ACC112 (cell line): ENCODE results near the gene AMOTL2.

Source experiments
- H2AFZ ChIP-seq: fragments of 200-600 bp; sonication (generic); one replicate; pipeline ENCODE4 v1.6.0; 2017; ENCODE audit warnings: antibody characterized with exemption, low read length; ENCODE audit not compliant: unreplicated experiment
- H3K27ac ChIP-seq: fragments of 200-600 bp; sonication (generic); 2 replicates; pipeline ENCODE4 v1.5.1; 2014; ENCODE audit warnings: low read depth, mild to moderate bottlenecking, antibody characterized with exemption, low read length, moderate library complexity
- H3K27me3 ChIP-seq: fragments of 200-600 bp; sonication (generic); 2 replicates; pipeline ENCODE4 v1.6.1; 2014; ENCODE audit warnings: mild to moderate bottlenecking, antibody characterized with exemption, low read length, moderate library complexity, mixed read lengths; ENCODE audit not compliant: insufficient read depth
- H3K36me3 ChIP-seq: fragments of 200-600 bp; sonication (generic); 2 replicates; pipeline ENCODE4 v1.6.1; 2016; ENCODE audit warnings: mild to moderate bottlenecking, antibody characterized with exemption, low read length, moderate library complexity, mixed read lengths; ENCODE audit not compliant: insufficient read depth
- H3K4me1 ChIP-seq: fragments of 200-600 bp; sonication (generic); one replicate; pipeline ENCODE4 v1.6.1; 2016; ENCODE audit warnings: low read length, mixed read lengths; ENCODE audit not compliant: insufficient read depth, unreplicated experiment, control insufficient read depth
- H3K4me3 ChIP-seq: fragments of 200-600 bp; sonication (generic); 2 replicates; pipeline ENCODE4 v1.5.1; 2014; ENCODE audit warnings: mild to moderate bottlenecking, low read depth, low read length
- H3K79me2 ChIP-seq: fragments of 200-600 bp; sonication (generic); one replicate; pipeline ENCODE4 v1.6.0; 2016; ENCODE audit warnings: low read length; ENCODE audit not compliant: control insufficient read depth, unreplicated experiment, insufficient read depth

Gene AMOTL2

DNA sequence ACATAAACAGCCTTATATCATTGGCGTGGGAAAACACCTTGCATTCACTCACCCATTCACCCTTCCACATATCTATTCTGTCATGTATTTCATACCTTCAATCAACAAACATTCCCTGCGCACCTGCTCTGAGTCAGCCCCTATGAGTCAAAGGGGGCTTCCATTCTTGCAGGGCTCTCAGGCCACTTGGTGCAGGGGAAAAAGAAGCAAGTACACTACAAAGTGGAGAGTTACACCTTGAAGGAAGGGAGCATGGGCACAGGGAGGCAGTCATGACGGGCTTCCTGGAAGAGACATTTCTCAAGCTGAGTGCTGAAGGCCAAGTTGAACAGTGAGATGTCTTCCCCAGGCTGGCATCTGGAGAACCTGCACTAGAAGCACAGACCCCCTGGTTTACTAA is 4.6 kb upstream of the AMOTL2 start:
- Histone ChIP-seq H3K27me3 (no peaks in the 10 kb centered on the region), H3K4me3 (no peak overlapping the region), H3K36me3 (no peaks in the 10 kb centered on the region), H3K4me1 (peaks cover 20% of the 10 kb centered on the region), H2AFZ (no peak overlapping the region), H3K27ac (no peak overlapping the region), H3K79me2 (peaks cover 8% of the 10 kb centered on the region)

DNA sequence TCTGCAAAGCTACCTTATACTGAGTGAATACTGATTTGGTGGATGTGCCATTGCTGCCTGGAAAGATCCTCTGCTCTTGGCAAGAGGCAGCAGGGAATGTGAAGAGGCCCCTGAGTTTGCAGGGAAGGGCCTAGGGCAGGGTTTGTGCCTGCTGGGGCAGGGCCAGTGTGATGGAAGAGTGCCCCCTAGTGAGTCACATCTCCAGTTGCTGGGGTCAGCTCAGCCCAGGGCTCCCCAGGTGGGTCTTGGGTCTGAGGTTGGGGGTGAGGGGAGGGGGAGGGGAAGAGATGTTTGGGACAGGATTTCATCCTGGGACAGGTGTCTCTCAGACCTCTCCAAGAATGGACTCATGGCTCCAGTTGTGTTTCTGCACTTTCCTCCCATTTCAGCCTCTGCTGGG is 4.1 kb upstream of the AMOTL2 start:
- H3K4me3 ChIP-seq: no peak overlapping the region
- peaks cover 2% of the 10 kb centered on the region; the same call in 1 of the 2 replicates for H3K36me3 ChIP-seq
- peaks cover 13% of the 10 kb centered on the region for H3K79me2 ChIP-seq
- H3K27me3 ChIP-seq: no peaks in the 10 kb centered on the region
- peaks cover 20% of the 10 kb centered on the region for H3K4me1 ChIP-seq
- H2AFZ ChIP-seq: no peak overlapping the region
- H3K27ac ChIP-seq: no peak overlapping the region

DNA sequence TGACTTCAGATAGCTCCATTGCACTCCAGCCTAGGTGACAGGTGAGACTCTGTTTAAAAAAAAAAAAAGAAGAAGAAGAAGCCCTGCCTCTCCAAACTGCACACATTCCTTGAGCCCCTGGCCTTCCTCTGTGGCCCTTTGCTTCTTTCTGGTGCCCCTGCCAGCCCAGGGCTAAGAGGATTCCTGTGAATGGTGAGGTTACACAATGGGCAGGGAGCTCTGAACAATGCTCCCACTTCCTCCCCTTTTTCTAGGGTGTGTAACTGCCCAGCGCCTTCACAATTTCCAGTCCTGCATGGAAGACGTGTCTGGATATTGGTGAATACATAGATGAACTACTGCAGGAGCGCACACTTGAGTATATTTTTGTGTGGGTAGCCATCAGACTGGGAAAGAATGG is 3.6 kb upstream of the AMOTL2 start:
- H3K27ac ChIP-seq: no peak overlapping the region
- H3K36me3 ChIP-seq: peaks cover 3% of the 10 kb centered on the region; the same call in 1 of the 2 replicates
- H3K4me3 ChIP-seq: no peak overlapping the region
- H3K27me3 ChIP-seq: no peaks in the 10 kb centered on the region
- no peak overlapping the region for H2AFZ ChIP-seq
- H3K4me1 ChIP-seq: peaks cover 20% of the 10 kb centered on the region
- H3K79me2 ChIP-seq: peaks cover 18% of the 10 kb centered on the region

DNA sequence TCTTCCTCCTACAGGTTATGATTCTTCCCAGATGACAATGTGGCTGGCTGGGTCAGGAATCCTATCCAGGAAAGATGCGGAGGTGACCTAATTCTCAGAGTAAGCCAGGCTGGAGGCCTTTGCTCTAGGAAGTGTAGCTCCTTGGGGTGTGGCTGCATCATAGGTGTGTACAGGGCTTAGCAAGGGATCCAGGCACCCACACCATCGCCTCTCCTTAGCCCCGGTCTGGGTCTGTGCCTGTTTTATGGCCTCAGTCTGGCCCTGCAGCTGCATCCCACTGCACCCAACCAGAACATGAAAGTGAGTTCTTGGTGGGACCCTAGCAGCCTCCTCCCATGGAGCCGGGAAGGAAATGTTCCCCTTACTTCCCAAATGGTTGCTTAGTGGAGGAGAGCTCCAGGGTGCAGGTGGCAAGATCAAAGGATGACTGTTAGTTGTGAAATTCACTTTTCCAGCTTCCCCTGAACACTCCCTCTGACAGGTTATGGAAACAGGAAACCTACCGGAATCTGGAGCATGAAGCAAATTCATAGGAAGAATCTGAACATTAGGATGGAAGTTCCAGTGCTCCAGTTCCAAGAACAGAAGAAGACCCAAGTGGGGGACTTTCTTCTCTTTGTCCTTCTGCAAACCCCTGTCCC is 2.7 kb upstream of the AMOTL2 start:
- H3K36me3 ChIP-seq: peaks cover 3% of the 10 kb centered on the region; the same call in 1 of the 2 replicates
- H2AFZ ChIP-seq: no peak overlapping the region
- peaks cover 24% of the 10 kb centered on the region for H3K4me1 ChIP-seq
- H3K27ac ChIP-seq: no peak overlapping the region
- no peaks in the 10 kb centered on the region for H3K27me3 ChIP-seq
- H3K4me3 ChIP-seq: no peak overlapping the region
- H3K79me2 ChIP-seq: peaks cover 28% of the 10 kb centered on the region

- no peak overlapping the region for H3K4me3 ChIP-seq
- H2AFZ ChIP-seq: no peak overlapping the region
- H3K36me3 ChIP-seq: peaks cover 7% of the 10 kb centered on the region; the same call in 1 of the 2 replicates
- H3K27ac ChIP-seq: no peak overlapping the region
- peaks cover 33% of the 10 kb centered on the region for H3K79me2 ChIP-seq
- peaks cover 28% of the 10 kb centered on the region for H3K4me1 ChIP-seq
- no peaks in the 10 kb centered on the region for H3K27me3 ChIP-seq
These were observed 2.1 kb upstream of the AMOTL2 start for GRCh38 chr3:134376385-134376765.

- Histone ChIP-seq H3K4me3 (no peak overlapping the region), H3K79me2 (peaks cover 39% of the 10 kb centered on the region), H3K27me3 (no peaks in the 10 kb centered on the region), H3K4me1 (peaks cover 30% of the 10 kb centered on the region), H3K27ac (no peak overlapping the region), H3K36me3 (peaks cover 13% of the 10 kb centered on the region; the same call in 1 of the 2 replicates), H2AFZ (no peak overlapping the region)
These were observed 1.5 kb upstream of the AMOTL2 start for GRCh38 chr3:134375582-134376384.

- Histone ChIP-seq H3K36me3 (peaks cover 21% of the 10 kb centered on the region), H3K27ac (peak overlapping the region; percentile 95), H3K4me3 (peak overlapping the region; percentile 97), H2AFZ (peak overlapping the region; percentile 94), H3K79me2 (peaks cover 47% of the 10 kb centered on the region), H3K4me1 (peaks cover 33% of the 10 kb centered on the region), H3K27me3 (no peaks in the 10 kb centered on the region)
These were observed 739 bp upstream of the AMOTL2 start for GRCh38 chr3:134374791-134375581.

DNA sequence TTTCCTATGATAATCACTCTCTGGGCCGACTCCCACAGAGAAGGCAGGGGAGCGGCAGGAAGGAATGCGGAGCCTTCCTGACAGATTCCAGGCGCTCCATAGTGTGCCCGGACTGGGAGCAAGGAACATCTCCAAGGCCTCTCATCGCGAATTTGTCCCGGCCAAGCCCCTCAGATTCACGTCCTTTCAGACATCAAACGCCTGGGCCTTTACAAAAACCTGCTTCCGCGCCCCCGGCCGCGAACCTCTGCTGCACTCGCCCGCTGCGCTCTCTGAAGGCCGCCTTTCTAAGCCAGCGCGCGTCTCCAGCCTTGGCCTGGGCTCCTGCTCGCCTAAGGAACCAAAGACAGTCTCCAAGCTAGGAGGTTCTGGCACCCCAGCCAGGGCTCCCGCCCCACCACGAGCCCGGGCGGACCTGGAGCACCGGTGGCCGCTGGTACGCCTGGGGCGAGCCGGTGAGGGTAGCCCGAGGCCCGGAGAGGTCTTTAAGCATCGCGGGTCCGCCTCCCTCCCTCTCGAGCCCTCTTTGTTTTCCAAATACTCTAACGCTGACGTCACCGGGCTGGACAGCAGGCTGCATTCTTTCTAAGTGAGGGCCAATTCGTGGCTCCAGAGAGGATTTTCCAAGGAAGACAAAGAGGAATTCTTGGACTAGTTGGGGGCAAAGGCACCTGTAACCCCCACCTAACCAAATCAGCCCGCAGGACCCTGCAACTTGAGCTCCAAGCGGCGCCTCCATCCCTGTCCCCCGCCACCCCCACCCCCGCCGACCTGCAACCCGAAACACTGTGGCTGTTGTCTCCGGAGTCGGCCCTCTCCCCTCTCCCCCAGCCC is 759 bp downstream of the AMOTL2 start:
- no peaks in the 10 kb centered on the region for H3K27me3 ChIP-seq
- peaks cover 29% of the 10 kb centered on the region for H3K36me3 ChIP-seq
- peak overlapping the region; percentile 97 for H3K4me3 ChIP-seq
- H3K27ac ChIP-seq: peak overlapping the region; percentile 95
- H2AFZ ChIP-seq: no peak overlapping the region
- H3K79me2 ChIP-seq: peaks cover 60% of the 10 kb centered on the region
- peaks cover 48% of the 10 kb centered on the region for H3K4me1 ChIP-seq

- Histone ChIP-seq H3K4me1 (peaks cover 54% of the 10 kb centered on the region), H3K27me3 (no peaks in the 10 kb centered on the region), H3K79me2 (peaks cover 67% of the 10 kb centered on the region), H2AFZ (no peak overlapping the region), H3K4me3 (peak overlapping the region; percentile 97), H3K27ac (peak overlapping the region; percentile 95), H3K36me3 (peaks cover 32% of the 10 kb centered on the region)
These were observed 1.6 kb downstream of the AMOTL2 start for GRCh38 chr3:134372396-134373270.
